Left lung (tissue), 10 donors: ENCODE measurements around the gene MAFG. TPM values are rescaled to one million over a fixed set of nuclear protein-coding genes. Genes with fewer than 3 reads are reported as not detected.

Source experiments
- ATAC-seq: fragments of 200-7000 bp; cut with Tn5 transposase; one replicate; pipeline ENCODE4 v1.9.1; 2020; ENCODE audit warnings: moderate library complexity
- DNase-seq, 4 donors: peaks; one replicate each; pipeline ENCODE4 v3.0.0-alpha.2; 2013 to 2020
- H3K27ac ChIP-seq, 2 donors: fragments of 200-600 bp; sonication (generic) in 1 of 2; one replicate each; pipeline versions ENCODE4 v1.5.0 to v1.8.0; 2020 to 2021
- H3K27me3 ChIP-seq, 2 donors: fragments of 200-600 bp; sonication (generic) in 1 of 2; one replicate each; pipeline versions ENCODE4 v1.5.0 to v1.8.0; 2020 to 2021
- H3K36me3 ChIP-seq, 2 donors: fragments of 200-600 bp; sonication (generic) in 1 of 2; one replicate each; pipeline versions ENCODE4 v1.5.0 to v1.8.0; 2020 to 2021
- H3K4me1 ChIP-seq, 2 donors: fragments of 200-600 bp; one replicate each; pipeline ENCODE4 v1.8.0; 2021
- H3K4me3 ChIP-seq, 2 donors: fragments of 200-600 bp; sonication (generic) in 1 of 2; one replicate each; pipeline versions ENCODE4 v1.5.0 to v1.8.0; 2020 to 2021; ENCODE audit warnings: mild to moderate bottlenecking in 1 of 2
- H3K9me3 ChIP-seq, 2 donors: fragments of 200-600 bp; sonication (generic) in 1 of 2; one replicate each; pipeline versions ENCODE4 v1.5.0 to v1.8.0; 2020 to 2021
- CTCF ChIP-seq, 2 donors: fragments of 200-600 bp; sonication (generic) in 1 of 2; IDR thresholded peaks; one replicate each; pipeline versions ENCODE4 v1.5.0 to v1.8.0; 2021; ENCODE audit warnings: antibody characterized with exemption in 2 of 2
- intact Hi-C, 2 donors: fragments of 100-400 bp; cut with DNase I; formaldehyde crosslinking; loops; one replicate each; pipeline versions ENCODE4 v1.11.2 to v1.14.2; 2022
- polyA plus RNA-seq, 6 donors: library from polyadenylated mRNA; unstranded; fragments of 120-200 nt; gene quantifications; one replicate each; pipeline ENCODE4 v1.2.1, GENCODE V29; 2013; ENCODE audit not compliant: insufficient read length in 6 of 6
- total RNA-seq, 2 donors: library from RNA; stranded (reverse); fragmentation: NEBNext Ultra II Directional; extraction: Animal tissue kit (Norgen Biotek cat#: 25700); gene quantifications; one replicate each; pipeline ENCODE4 v1.2.1, GENCODE V29; 2021
- donor health status: DM: no; HTN: yes; CAD: no.
- donor health status: DM: no; HTN: no; CAD: no.

Gene MAFG
- total and polyA plus RNA-seq, 8 donors: 8.1 to 39.8 (median 11.5) TPM

DNA sequence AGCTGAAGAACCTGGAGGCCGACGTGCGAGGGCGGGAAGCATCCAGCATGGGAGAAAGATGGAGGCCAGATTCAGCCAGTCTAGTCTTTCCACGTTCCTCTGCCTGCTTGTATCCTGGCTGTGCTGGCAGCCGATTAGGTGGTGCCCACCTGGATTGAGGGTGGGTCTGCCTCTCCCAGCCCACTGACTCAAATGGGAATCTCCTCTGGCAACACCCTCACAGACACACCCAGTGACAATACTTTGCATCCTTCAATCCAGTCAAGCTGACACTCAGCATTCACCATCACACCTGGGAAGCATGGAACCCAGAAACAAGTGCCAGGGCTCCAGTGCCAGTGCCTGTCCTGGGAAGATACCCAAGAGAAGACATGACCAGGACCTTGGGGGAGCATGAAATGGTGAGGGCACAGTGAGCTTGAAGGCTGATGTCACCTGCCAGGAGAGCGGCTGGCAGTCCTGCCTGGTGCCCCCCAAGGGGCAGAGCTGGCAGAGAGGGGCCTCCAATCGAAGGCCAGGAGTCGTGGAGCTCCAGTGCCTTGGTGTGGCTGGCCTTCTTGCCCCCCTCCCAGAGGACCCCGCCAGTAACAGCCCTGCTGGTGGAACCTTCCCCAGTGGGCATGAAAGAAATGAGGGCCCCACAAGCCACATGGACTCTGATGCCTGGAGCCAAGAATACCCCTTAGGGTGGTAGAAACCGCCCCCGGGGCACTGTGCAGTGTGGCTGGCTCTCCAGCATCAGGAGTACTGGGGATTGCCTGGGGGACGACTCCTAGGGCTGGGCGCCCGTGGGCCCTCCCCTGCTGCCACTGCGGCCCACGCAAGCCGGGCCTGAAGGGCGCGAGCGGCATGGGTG is 26.1 kb downstream of the MAFG start:
- Histone ChIP-seq H3K4me3 (peak overlapping the region; percentile 9 to 16), H3K27me3 (peaks cover 0 to 23% of the 10 kb centered on the region in 2 donors), H3K9me3 (no peaks in the 10 kb centered on the region), H3K36me3 (peaks cover 0 to 77% of the 10 kb centered on the region in 2 donors), H3K27ac (no peak overlapping the region), H3K4me1 (peaks cover 7 to 14% of the 10 kb centered on the region in 2 donors)
- DNase-seq (no peak), ATAC-seq (no peak)
- intact Hi-C loops: no loop called here
- TF ChIP-seq CTCF (IDR thresholded peaks at IDR 0.05): no peak

- Histone ChIP-seq H3K27ac (no peak overlapping the region), H3K4me3 (no peak overlapping the region), H3K9me3 (no peaks in the 10 kb centered on the region), H3K4me1 (peaks cover 7 to 14% of the 10 kb centered on the region in 2 donors), H3K27me3 (peaks cover 0 to 23% of the 10 kb centered on the region in 2 donors), H3K36me3 (peaks cover 0 to 77% of the 10 kb centered on the region in 2 donors)
- no peak for TF ChIP-seq CTCF (IDR thresholded peaks at IDR 0.05)
- DNase-seq (no peak), ATAC-seq (no peak)
- intact Hi-C loops: no loop called here
Measured at GRCh38 chr17:81900181-81900820, 27.2 kb downstream of the MAFG start.

- Histone ChIP-seq H3K4me1 (peaks cover 7 to 14% of the 10 kb centered on the region in 2 donors), H3K9me3 (no peaks in the 10 kb centered on the region), H3K27ac (no peak overlapping the region), H3K27me3 (peaks cover 0 to 23% of the 10 kb centered on the region in 2 donors), H3K4me3 (no peak overlapping the region), H3K36me3 (peaks cover 0 to 77% of the 10 kb centered on the region in 2 donors)
- no peak for DNase-seq
- no peak for TF ChIP-seq CTCF (IDR thresholded peaks at IDR 0.05)
- no peak for ATAC-seq
- intact Hi-C loops: no loop called here
Measured at GRCh38 chr17:81899514-81900166, 27.9 kb downstream of the MAFG start.

GRCh38 chr17:81898885-81899284 is 28.6 kb downstream of the MAFG start:
- Histone ChIP-seq H3K9me3 (no peaks in the 10 kb centered on the region), H3K27me3 (peaks cover 0 to 23% of the 10 kb centered on the region in 2 donors), H3K4me1 (peaks cover 7 to 16% of the 10 kb centered on the region in 2 donors), H3K27ac (no peak overlapping the region), H3K4me3 (no peak overlapping the region), H3K36me3 (peaks cover 0 to 77% of the 10 kb centered on the region in 2 donors)
- intact Hi-C loops: no loop called here
- no peak for TF ChIP-seq CTCF (IDR thresholded peaks at IDR 0.05)
- no peak for DNase-seq
- ATAC-seq: no peak
